Ramos (cell line): Measurements from ENCODE around the gene PBOV1.

Source experiments
- in situ Hi-C: fragments of 300-500 bp; cut with MboI; formaldehyde crosslinking; loops from one replicate; pipeline ENCODE4 v1.14.3; 2022; ENCODE audit warnings: low sequenced_read_pairs; ENCODE audit not compliant: unreplicated experiment

The PBOV1 gene

DNA sequence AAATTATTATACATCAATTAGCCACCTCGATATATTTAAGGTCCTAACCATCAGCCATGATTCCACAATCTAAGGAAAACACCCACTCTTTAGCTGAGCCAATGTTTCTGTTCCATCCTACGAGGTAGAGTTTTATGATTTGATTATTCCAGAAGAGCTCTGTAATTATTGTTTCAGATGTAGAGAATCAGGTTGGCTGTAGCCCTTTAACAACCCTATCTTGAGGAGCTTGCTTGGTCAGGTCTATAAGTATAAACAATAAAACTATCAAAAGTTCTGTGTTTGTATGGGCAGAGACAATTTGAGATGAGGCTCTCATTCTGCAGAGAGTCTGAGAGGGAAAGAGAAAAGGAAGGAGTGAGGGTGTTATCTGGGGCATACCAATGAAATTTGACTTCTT is at the start of gene PBOV1:
PBOV1 (minus strand) TSS at position 43 of the 400 bp plus-strand sequence. CDS start 96 bp downstream, outside the sequence.
- in situ Hi-C loops = no loop called here

DNA sequence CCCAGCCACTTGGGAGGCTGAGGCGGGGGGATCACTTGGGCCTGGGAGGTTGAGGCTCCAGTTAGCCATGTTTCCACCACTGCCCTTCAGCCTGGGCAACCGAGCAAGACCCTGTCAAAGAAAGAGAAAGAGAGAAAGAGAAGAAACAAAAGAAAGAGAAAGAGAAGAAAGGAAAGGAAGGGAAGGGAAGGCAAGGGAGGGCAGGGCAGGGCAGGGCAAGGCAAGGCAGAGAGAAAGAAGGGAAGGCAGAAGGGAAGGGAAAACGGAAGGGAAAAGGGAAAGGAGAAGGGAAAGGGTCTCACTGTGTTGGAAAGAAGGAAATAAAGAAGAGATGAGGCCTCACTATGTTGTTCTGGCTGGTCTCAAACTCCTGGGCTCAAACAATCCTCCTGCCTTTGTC is 47.8 kb upstream of the PBOV1 start:
- in situ Hi-C loops = no loop called here

DNA sequence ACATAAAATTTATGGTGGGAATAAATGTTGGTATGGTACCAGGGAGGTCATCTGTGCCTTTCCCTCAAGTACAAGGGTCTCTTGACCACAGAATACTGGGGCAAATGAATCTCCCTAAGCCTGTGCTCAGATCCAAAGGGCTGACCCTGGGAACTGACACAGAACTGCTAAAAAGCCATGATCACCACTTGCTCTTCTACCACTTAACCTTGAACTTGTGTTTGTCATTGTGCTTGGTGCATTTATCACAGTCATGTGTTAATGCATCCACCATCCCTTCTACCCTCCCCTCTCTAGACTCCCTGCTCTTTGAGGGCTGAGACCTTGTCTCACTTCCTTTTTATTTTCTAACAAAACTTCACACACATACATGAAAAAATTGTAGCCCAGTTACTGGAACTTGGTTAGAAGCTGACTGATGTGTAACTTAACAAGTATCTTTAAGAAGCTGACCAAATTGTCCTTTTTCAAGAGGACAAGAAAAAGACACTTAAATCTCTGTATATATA is 46.1 kb upstream of the PBOV1 start:
- in situ Hi-C loops = no loop called here

DNA sequence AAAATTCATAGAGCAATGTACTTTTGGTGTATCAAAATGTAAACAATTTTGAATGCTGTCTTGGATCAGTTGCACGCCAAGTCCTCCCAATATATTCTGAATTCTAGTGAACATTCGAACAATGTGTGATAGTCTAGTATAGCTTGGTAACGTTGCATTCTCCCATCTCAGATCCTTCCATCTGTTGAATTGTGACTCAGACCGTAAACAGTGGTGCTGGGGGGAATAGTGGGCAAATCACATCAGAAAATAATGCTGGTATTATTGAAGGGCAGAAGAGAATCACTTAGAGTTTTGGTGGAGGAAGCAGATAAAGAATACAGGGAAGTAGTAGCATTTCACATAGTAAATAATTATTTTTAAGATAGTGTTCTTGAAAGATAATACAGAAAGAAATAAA is 45.7 kb upstream of the PBOV1 start:
- in situ Hi-C loops = no loop called here

DNA sequence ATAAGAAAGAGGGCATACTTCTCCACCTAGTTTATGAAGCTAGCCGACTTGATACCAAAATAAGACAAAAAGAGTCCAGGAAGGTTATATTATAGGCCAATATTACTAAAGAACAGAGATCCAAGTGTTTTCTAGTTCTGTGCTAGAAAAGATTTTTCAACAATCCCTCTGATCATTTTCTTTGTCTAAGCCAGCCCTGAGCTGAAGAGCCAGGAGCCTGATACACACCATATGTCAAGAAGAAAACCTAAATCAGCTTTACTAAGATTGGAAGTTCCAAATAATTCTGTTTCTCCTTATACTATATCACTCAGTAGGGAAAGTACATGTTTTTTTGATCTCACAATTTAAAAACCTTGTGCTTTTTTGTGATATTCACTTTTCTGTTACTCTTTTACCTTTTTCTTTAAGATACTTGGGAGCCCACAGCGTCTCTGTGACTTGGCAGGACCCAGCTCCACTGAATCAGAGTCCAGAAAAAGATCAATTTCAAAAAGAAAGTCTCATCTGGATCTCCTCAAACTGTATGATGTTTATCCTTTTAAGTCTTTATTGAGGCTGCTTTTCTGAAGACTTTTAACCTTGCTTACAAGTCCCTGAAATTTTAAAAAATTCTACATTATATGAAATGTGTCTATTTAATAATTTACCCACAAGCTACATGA is 43.0 kb upstream of the PBOV1 start:
- in situ Hi-C loops = no loop called here

DNA sequence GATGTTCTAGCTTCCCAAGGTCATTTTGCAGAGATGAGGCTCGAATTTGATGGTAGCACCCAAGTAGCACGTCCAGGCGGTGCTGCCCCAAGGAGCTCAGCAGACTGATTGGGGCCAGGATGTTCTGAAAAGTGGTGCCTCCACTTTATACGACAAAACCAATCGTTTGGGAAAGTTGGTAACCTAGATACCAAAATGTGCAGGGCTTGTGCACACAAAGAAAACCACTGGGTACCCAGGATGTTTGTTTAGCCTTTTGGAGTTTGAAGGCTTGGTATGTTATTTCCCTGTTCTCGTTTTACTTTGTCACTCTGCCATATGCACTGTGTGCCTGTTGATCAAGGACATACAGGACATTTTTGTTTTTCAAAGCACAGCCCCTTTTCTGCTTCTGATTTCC is 40.7 kb upstream of the PBOV1 start:
- in situ Hi-C loops = no loop called here

DNA sequence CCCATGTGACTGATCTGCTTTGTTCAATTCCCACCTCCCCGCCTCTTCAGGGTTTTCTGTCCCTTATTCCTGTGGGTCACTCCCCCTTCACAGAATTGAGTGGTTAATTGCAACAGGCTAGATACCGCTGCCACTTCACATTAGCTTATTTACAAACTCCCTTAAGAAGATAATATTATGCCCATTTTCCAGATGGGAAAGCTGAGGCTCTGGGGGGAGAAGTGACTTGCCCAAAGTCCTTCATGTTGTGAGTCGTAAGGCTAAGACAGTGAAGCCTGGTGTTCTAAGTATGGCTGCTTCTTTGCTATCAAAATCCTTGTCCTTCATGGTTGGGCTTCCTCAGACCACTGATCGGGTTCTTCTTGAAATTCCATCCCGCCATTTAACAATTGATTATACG is 39.9 kb upstream of the PBOV1 start:
- in situ Hi-C loops = no loop called here

DNA sequence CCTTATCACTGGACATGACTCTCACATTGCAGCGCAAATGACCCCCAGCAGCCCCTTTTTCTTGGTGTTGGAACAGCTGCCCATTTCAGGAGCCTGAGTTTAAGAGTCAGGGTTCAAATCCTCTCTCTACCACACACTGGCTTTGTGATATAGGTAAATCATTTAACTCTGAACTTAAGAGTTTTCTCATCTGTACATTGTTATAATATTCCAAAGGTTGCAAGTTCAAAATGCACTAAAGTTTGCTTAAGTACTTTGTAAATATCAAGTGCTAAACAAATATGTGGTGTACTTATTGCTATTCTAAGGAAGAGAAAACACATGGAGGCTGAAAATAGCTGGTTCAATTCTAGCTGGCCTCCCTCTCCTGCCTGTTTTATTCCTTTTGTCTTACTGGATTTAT is 39.3 kb upstream of the PBOV1 start:
- in situ Hi-C loops = no loop called here

DNA sequence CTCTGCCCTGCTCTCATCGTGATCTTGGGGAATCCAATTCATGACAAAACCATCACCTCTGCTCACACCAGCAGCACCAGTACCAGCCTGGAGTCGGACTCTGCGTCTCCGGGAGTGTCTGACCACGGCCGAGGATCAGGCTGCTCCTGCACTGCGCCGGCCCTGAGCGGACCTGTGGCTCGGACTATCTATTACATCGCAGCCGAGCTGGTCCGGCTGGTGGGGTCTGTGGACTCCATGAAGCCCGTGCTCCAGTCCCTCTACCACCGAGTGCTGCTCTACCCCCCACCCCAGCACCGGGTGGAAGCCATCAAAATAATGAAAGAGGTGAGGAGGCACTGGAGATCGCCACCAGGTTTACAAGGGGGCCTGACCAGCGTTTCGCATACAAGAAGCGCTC is 37.2 kb upstream of the PBOV1 start:
- in situ Hi-C loops = no loop called here

DNA sequence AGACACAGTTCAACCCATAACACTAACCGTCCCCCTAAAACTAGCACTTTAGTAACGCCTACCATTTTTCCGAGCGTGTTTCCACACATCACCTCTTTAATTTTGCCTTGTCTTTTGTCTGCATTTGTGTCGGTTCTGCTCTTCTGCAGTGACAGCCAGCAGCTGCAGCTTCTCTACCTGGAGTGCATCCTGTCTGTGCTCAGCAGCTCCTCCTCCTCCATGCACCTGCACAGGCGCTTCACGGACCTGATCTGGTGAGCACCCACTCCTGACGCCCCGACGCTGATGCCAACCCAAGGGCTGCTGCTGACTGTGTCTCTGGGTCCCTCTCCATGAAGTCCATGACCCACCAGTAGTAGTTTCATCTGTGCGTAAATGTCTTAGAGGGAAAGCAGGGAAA is 35.4 kb upstream of the PBOV1 start:
- in situ Hi-C loops = no loop called here

DNA sequence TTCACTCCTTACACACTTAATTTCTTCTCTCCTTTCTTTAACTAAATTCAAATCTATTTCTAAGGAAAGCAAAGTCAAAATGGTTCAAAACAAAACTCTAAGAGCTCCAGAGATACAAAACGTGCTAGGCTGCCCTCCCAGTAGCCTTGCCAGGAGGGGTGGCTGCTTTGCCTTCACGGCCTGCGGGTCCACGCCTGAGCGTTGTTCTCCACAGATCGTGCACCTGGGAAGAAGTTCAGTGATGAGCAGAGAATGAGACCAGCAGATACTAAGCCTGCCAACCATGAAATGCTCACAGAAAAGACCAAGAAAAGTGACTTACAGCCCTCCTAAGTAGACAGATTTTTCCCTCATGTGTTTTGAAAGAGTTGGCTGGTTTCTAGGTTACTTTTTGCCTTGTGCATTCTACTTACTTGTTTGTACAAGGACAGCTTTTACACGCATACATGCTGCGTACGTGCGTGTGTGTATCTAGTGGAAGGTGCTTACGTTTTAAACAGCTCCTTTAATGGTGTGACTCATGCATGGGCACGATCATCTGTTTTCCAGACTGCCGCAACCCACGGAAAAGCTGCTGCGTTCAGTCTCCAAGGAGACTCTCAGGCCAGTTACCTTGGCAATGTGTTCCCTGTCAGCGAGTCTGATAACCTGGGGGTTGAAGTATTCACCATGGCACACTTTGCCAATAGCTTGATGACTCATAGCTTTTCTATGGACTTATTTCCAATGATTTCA is 32.4 kb upstream of the PBOV1 start:
- in situ Hi-C loops = no loop called here

DNA sequence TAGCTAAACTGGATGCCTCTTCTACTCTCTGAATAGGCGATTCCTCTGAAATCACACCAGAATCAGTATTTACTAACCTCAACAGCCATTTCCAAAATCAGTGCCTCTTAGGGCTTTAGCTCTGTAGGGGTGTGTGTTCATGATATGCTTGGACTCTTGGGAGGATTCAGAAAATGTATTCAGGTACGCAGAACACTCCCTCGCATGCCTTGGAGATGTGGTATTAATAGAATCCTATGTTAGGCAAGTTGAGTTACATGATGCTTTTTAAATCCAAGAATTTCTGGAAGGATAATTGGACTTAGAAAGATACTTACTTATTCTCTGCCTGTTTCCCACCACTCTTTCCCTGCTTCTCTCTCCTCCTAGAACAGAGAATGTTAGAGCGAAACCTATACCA is 31.8 kb upstream of the PBOV1 start:
- in situ Hi-C loops = no loop called here

DNA sequence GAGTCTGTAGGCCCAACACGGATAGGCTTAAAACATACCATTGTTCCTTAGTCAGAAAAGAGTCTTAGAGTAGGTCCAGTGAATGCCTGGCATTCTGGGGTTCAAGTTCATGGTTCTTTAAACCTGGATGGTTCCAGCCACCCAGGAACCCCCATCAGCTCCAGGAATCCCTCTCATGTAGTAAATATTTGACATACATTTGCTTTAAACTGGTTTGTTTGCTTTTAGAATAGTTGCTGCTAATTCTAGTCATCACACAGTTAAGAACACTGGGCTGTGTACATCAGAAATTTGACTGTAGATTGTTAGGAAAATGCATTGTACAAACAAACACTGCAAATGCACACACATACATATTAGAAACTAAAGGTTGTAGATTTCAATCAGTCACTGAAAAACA is 30.6 kb upstream of the PBOV1 start:
- in situ Hi-C loops = no loop called here

DNA sequence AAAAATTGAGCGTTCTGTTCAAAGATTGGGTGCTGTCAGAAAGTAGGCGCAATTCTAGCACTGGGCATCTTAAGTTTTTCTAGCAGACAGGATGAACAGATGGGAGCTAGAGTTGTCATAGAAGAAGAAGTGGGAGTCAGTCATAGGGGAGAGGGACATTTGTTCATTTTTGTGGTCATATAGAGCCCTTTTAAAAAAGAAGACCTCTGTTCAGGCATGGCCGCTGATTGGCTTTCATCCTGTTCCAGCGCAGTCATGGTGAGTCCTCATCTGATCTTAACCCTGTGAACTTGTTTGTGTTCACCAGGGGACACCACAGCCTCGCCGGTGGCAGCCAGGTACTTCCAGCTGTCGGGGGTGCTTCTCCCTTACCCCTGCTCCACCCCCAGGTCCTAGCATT is 29.7 kb upstream of the PBOV1 start:
- in situ Hi-C loops = no loop called here

DNA sequence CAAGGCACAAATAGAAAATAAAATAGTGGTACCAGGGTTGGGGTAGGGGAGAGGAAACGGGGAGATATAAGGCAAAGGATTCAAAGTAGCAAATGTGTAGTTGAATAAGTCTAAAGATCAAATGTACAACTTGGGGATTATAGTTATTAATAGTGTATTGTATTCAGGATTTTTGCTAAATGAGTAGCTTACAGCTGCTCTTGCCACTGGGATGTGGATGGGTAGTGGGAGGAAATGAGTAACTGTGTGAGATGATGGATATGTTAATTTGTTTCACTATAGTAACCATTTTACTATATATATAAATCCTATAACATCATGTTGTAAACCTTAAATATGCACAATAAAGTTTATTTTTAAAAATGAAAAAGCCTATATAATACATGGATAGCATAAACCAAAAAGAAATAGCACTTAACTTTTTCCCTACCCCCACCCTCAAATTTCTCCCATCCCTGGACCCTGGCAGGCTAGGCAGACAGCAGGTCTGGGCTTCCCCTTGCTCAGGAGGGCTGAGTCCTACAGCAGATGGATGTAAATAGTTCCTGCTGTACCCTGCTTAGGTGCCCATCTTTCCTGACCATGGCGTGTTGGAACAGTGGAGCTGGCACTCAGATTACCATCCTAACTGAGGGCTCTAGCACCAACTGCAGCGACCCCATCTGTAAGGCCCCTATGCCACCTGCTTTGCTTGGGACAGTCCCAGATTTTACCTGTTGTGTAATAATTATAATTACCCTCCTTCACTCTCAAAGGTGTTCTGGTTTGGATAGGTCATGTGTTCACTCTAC is 28.6 kb upstream of the PBOV1 start:
- in situ Hi-C loops = no loop called here

DNA sequence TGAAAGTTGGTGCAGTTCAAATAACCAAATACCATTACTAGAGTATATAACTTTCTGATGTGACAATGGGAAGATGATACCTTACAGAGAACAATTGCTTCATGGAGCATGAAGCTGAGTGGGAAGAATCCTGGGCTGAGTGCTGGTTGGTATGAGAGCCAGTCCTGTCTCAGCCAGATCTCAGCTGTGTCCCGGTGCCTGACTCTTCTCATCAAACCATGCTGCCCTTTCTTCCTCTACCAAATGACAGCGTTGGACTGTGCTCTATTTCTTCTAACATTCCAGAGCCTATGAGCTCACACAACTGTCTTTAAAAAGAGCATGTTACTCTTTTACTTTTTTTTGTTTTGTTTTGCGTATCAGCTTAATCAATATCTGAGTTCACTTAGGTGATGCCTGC is 27.5 kb upstream of the PBOV1 start:
- in situ Hi-C loops = no loop called here

DNA sequence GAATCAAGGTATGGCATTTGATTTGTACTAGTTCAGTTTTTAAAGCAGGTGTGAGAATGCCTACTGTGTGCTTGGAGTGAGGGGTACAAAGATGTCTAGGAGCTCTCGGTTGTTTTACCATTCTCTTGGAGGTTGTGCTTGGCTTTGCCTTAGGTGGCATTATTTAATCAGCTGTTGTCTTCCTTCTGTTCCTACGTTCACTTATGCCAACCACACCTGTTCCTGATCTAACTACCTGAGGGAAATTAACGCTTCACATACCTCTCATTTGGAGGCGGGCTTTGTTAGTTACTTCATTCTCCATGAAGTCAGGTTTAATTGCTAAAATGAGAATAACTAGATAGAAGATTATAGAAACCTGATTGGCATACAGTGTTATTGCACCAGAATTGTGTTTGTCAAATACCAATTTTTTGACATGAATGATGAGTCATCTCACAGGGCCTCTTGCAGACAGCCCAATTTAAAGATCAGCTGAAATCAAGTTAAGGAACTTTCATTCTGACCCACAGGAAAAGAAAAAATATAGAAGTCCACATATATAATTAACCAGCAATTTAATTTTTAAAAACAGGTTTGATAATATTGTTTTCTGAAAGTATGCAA is 24.8 kb upstream of the PBOV1 start:
- in situ Hi-C loops = no loop called here

DNA sequence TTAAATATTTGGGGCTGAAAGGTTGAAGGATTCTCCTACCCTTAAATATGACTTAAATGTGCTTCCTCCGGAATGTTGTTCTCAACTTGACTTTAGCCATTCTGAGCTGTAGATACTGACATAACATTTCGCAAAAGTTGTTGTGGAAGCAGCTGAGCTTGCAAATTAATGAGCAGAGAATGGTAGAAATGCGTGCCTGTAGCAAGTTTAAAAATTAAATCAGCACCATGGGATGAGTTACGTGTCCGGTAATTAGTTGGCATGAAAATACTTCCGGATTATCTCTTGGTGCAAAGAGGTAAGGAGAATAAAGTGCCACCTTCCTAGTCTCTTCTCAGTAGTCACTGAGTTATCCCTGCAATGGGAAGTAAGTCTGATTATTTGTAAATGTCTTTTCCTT is 23.6 kb upstream of the PBOV1 start:
- in situ Hi-C loops = no loop called here

DNA sequence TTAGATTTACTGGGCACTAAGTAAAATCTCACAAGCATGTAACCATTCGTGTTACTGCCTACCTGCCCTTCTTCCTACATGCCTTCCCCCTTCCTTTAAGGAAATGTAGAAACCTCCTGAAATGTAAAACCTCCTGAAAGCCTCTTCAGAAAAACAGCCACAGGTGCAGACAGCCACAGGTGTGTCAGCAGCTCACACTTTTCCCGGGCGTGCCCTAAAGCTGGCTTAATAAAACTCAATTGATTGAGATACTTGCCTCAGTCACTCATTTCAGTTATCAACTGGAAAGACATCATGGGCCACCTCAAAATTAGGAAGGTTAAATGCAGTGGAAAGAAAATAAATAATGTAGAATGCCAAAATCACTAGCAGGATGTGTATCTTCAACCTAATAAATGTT is 23.1 kb upstream of the PBOV1 start:
- in situ Hi-C loops = no loop called here

DNA sequence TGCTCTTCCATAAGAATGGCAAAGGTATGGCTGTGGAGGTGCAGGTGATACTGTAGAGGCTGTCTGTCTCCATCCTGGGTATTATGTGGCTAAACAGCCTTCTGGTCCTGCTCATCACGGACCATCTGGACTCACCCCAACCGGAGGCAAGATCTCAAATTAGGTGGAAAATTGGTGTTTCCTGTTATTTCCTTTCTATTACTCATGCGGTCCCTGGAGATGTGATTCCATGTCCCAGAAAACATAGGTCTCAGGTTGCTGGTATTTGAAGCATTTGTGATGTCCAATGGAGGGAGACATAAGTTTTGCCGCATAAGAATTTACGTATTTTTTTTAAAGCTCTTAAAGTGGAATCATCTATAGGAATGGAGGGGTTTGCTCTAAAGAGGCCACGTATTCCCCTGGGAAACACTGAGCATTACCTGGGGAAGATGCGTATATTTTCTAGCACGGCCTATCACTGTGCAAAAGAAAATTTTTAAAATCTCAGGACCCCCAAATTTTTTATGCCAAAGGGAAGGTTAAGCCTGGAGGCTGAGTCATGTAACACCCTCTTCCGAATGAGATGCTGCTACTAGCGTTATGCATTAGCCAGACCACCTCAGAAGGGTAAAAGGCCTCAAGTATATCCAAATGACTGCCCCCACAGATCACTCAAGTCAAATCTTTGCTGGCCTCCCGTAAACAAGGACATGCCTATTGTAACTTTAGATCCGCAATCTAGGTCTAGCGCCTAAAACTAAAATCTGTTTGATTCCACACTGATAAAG is 22.4 kb upstream of the PBOV1 start:
- in situ Hi-C loops = no loop called here
